Activated T-cell treated with anti-CD3 and anti-CD28 coated beads, Interleukin-2, amount 50 U/mL, for 72 hours (primary cell): ENCODE results near the gene TNK1. TPM values are rescaled to one million over a fixed set of nuclear protein-coding genes. Genes with fewer than 3 reads are reported as not detected.

Experiments used
- ATAC-seq, 2 donors: fragments of 150-1000 bp; cut with Tn5 transposase; replicated peaks in 1 of 2; 2 replicates each; pipeline ENCODE4 v1.10.0; 2021; ENCODE audit warnings: moderate library complexity in 2 of 2, mild to moderate bottlenecking in 1 of 2
- DNase-seq, 2 donors: peaks; one replicate each; pipeline ENCODE4 v3.0.0; 2021 to 2022; ENCODE audit warnings: mixed read lengths in 1 of 2
- H3K27ac Mint-ChIP-seq: one replicate; pipeline ENCODE4 v1.8.0; 2022; ENCODE audit warnings: mild to moderate bottlenecking, moderate library complexity, mixed read lengths
- H3K27me3 Mint-ChIP-seq: one replicate; pipeline ENCODE4 v1.8.0; 2022; ENCODE audit warnings: low read depth, mixed read lengths
- H3K36me3 Mint-ChIP-seq, 2 donors: one replicate each; pipeline ENCODE4 v1.8.0; 2022; ENCODE audit warnings: mixed read lengths in 2 of 2, mild to moderate bottlenecking in 1 of 2; ENCODE audit not compliant: insufficient read depth in 2 of 2
- H3K4me1 Mint-ChIP-seq: one replicate; pipeline ENCODE4 v1.8.0; 2022; ENCODE audit warnings: low read depth, mixed read lengths
- H3K4me3 Mint-ChIP-seq, 2 donors: one replicate each; pipeline ENCODE4 v1.8.0; 2022; ENCODE audit warnings: mild to moderate bottlenecking in 2 of 2, mixed read lengths in 2 of 2, moderate library complexity in 2 of 2
- H3K9me3 Mint-ChIP-seq, 2 donors: one replicate each; pipeline ENCODE4 v1.8.0; 2022; ENCODE audit warnings: mixed read lengths in 2 of 2
- total RNA-seq, 2 donors: library from RNA; stranded (reverse); gene quantifications; one replicate each; pipeline ENCODE4 v1.2.3, GENCODE V29; 2022

The TNK1 gene
- total RNA-seq, 2 donors from 2014 or later: 5.5 to 6.5 TPM

- DNase-seq (no peak), ATAC-seq (no peak)
- Mint-ChIP-seq H3K9me3 (no peaks in the 10 kb centered on the region), H3K27ac (no peak overlapping the region), H3K4me3 (no peak overlapping the region), H3K27me3 (peaks cover 4% of the 10 kb centered on the region), H3K4me1 (peaks cover 4% of the 10 kb centered on the region), H3K36me3 (no peaks in the 10 kb centered on the region)
Observed at GRCh38 chr17:7410634-7411426, 29.9 kb downstream of the TNK1 start.

GRCh38 chr17:7411427-7411750 is 30.5 kb downstream of the TNK1 start:
- ATAC-seq: no peak
- H3K36me3 Mint-ChIP-seq: no peaks in the 10 kb centered on the region
- no peak overlapping the region for H3K27ac Mint-ChIP-seq
- DNase-seq: no peak
- no peaks in the 10 kb centered on the region for H3K27me3 Mint-ChIP-seq
- H3K4me1 Mint-ChIP-seq: no peaks in the 10 kb centered on the region
- H3K9me3 Mint-ChIP-seq: no peaks in the 10 kb centered on the region
- H3K4me3 Mint-ChIP-seq: no peak overlapping the region

GRCh38 chr17:7413346-7413985 is 32.6 kb downstream of the TNK1 start:
- no peak for DNase-seq
- H3K4me1 Mint-ChIP-seq: no peaks in the 10 kb centered on the region
- no peaks in the 10 kb centered on the region for H3K9me3 Mint-ChIP-seq
- no peak for ATAC-seq
- H3K4me3 Mint-ChIP-seq: no peak overlapping the region
- H3K27ac Mint-ChIP-seq: no peak overlapping the region
- no peaks in the 10 kb centered on the region for H3K36me3 Mint-ChIP-seq
- H3K27me3 Mint-ChIP-seq: no peaks in the 10 kb centered on the region

GRCh38 chr17:7414837-7415236 is 33.9 kb downstream of the TNK1 start:
- Mint-ChIP-seq H3K36me3 (no peaks in the 10 kb centered on the region), H3K4me3 (no peak overlapping the region), H3K9me3 (no peaks in the 10 kb centered on the region), H3K27ac (no peak overlapping the region), H3K27me3 (no peaks in the 10 kb centered on the region), H3K4me1 (no peaks in the 10 kb centered on the region)
- DNase-seq (no peak), ATAC-seq (no peak)

GRCh38 chr17:7415784-7416183 is 34.9 kb downstream of the TNK1 start:
- Mint-ChIP-seq H3K4me1 (no peaks in the 10 kb centered on the region), H3K27ac (no peak overlapping the region), H3K36me3 (no peaks in the 10 kb centered on the region), H3K4me3 (no peak overlapping the region), H3K9me3 (no peaks in the 10 kb centered on the region), H3K27me3 (no peaks in the 10 kb centered on the region)
- no peak for DNase-seq
- no peak for ATAC-seq

GRCh38 chr17:7416323-7416722 is 35.4 kb downstream of the TNK1 start:
- H3K36me3 Mint-ChIP-seq: no peaks in the 10 kb centered on the region
- H3K9me3 Mint-ChIP-seq: no peaks in the 10 kb centered on the region
- no peaks in the 10 kb centered on the region for H3K27me3 Mint-ChIP-seq
- H3K4me1 Mint-ChIP-seq: no peaks in the 10 kb centered on the region
- ATAC-seq (no peak), DNase-seq (no peak)
- H3K27ac Mint-ChIP-seq: no peak overlapping the region
- H3K4me3 Mint-ChIP-seq: no peak overlapping the region

GRCh38 chr17:7417056-7417655 is 36.3 kb downstream of the TNK1 start:
- H3K4me3 Mint-ChIP-seq: no peak overlapping the region
- no peaks in the 10 kb centered on the region for H3K27me3 Mint-ChIP-seq
- H3K9me3 Mint-ChIP-seq: no peaks in the 10 kb centered on the region
- ATAC-seq: no peak
- no peaks in the 10 kb centered on the region for H3K4me1 Mint-ChIP-seq
- no peak overlapping the region for H3K27ac Mint-ChIP-seq
- H3K36me3 Mint-ChIP-seq: no peaks in the 10 kb centered on the region
- DNase-seq: no peak

GRCh38 chr17:7418472-7419152 is 37.7 kb downstream of the TNK1 start:
- H3K27me3 Mint-ChIP-seq: no peaks in the 10 kb centered on the region
- no peaks in the 10 kb centered on the region for H3K9me3 Mint-ChIP-seq
- no peak for ATAC-seq

GRCh38 chr17:7419819-7420610 is 39.1 kb downstream of the TNK1 start, which contains the start of gene SPEM1:
TSS of gene SPEM1 (plus strand) at chr17:7420324. CDS start at chr17:7420385, 61 bp downstream.
- H3K27ac Mint-ChIP-seq: no peak within 1 kb of the TSS
- H3K36me3 Mint-ChIP-seq: no peaks in the 10 kb centered on the region
- H3K27me3 Mint-ChIP-seq: no peaks in the 10 kb centered on the region
- no peak for DNase-seq
- no peak within 1 kb of the TSS for H3K4me3 Mint-ChIP-seq
- no peaks in the 10 kb centered on the region for H3K9me3 Mint-ChIP-seq
- no peak for ATAC-seq
- no peaks in the 10 kb centered on the region for H3K4me1 Mint-ChIP-seq

More at GRCh38 chr17:7418472-7419152, 37.7 kb downstream of the TNK1 start:
- no peaks in the 10 kb centered on the region for H3K36me3 Mint-ChIP-seq
- no peak overlapping the region for H3K4me3 Mint-ChIP-seq
- H3K4me1 Mint-ChIP-seq: no peaks in the 10 kb centered on the region
- no peak for DNase-seq
- H3K27ac Mint-ChIP-seq: no peak overlapping the region

GRCh38 chr17:7421186-7421585 is 40.3 kb downstream of the TNK1 start:
- DNase-seq (no peak), ATAC-seq (no peak)
- H3K9me3 Mint-ChIP-seq: no peaks in the 10 kb centered on the region
- H3K4me1 Mint-ChIP-seq: no peaks in the 10 kb centered on the region
- H3K36me3 Mint-ChIP-seq: no peaks in the 10 kb centered on the region
- H3K27me3 Mint-ChIP-seq: no peaks in the 10 kb centered on the region
- H3K4me3 Mint-ChIP-seq: no peak overlapping the region
- H3K27ac Mint-ChIP-seq: no peak overlapping the region

GRCh38 chr17:7423679-7424078 is 42.8 kb downstream of the TNK1 start:
- Mint-ChIP-seq H3K4me3 (no peak overlapping the region), H3K9me3 (no peaks in the 10 kb centered on the region), H3K4me1 (no peaks in the 10 kb centered on the region), H3K36me3 (no peaks in the 10 kb centered on the region), H3K27me3 (no peaks in the 10 kb centered on the region), H3K27ac (no peak overlapping the region)
- ATAC-seq (no peak), DNase-seq (no peak)

GRCh38 chr17:7425316-7425715 is 44.4 kb downstream of the TNK1 start, which contains the start of gene SPEM2:
TSS of gene SPEM2 (plus strand) at chr17:7425616. CDS start at chr17:7425689, 73 bp downstream.
- ATAC-seq (no peak), DNase-seq (no peak)
- Mint-ChIP-seq H3K4me1 (no peaks in the 10 kb centered on the region), H3K36me3 (no peaks in the 10 kb centered on the region), H3K27me3 (no peaks in the 10 kb centered on the region), H3K4me3 (no peak within 1 kb of the TSS), H3K27ac (no peak within 1 kb of the TSS), H3K9me3 (no peaks in the 10 kb centered on the region)
